Natural killer cell (primary cell): Measurements from ENCODE around the gene FITM2. TPM values are rescaled to one million over a fixed set of nuclear protein-coding genes. Genes with fewer than 3 reads are reported as not detected.
A peak's percentile ranks its signal among the peaks of the same experiment; 100 is the strongest.

Experiments
- ATAC-seq, 3 donors: fragments of 150-1000 bp in 2 of 3; fragments of 200-7000 bp in 1 of 3; cut with Tn5 transposase; 1 replicate in 1 of 3; 2 replicates in 2 of 3; pipeline ENCODE4 v1.10.0; 2021; ENCODE audit warnings: mild to moderate bottlenecking in 2 of 3, moderate library complexity in 2 of 3
- DNase-seq, 2 donors: peaks; one replicate each; pipeline versions ENCODE4 v3.0.0 to v3.0.0-alpha.2; 2013 to 2021; ENCODE audit warnings: mixed read lengths in 1 of 2
- H3K27ac ChIP-seq: one replicate; pipeline ENCODE4 v1.5.1; 2013; ENCODE audit warnings: mild to moderate bottlenecking, low read length
- H3K27me3 ChIP-seq: one replicate; pipeline ENCODE4 v1.6.1; 2013; ENCODE audit warnings: low read length; ENCODE audit not compliant: control insufficient read depth, insufficient read depth
- H3K36me3 ChIP-seq: one replicate; pipeline ENCODE4 v1.6.1; 2013; ENCODE audit warnings: low read length; ENCODE audit not compliant: control insufficient read depth, insufficient read depth
- H3K4me1 ChIP-seq: one replicate; pipeline ENCODE4 v1.6.1; 2013; ENCODE audit warnings: low read length; ENCODE audit not compliant: control insufficient read depth, insufficient read depth
- H3K4me3 ChIP-seq: one replicate; pipeline ENCODE4 v1.5.1; 2013; ENCODE audit warnings: low read length
- H3K9me3 ChIP-seq: one replicate; pipeline ENCODE4 v1.6.1; 2013; ENCODE audit warnings: low read length; ENCODE audit not compliant: control insufficient read depth, insufficient read depth
- H3K27ac Mint-ChIP-seq, 2 donors: one replicate each; pipeline ENCODE4 v1.8.0; 2022; ENCODE audit warnings: mild to moderate bottlenecking in 2 of 2, mixed read lengths in 2 of 2, moderate library complexity in 1 of 2
- H3K27me3 Mint-ChIP-seq, 2 donors: one replicate each; pipeline ENCODE4 v1.8.0; 2022; ENCODE audit warnings: low read depth in 2 of 2, mixed read lengths in 2 of 2
- H3K36me3 Mint-ChIP-seq: one replicate; pipeline ENCODE4 v1.8.0; 2022; ENCODE audit warnings: mixed read lengths
- H3K4me1 Mint-ChIP-seq, 2 donors: one replicate each; pipeline ENCODE4 v1.8.0; 2022; ENCODE audit warnings: mixed read lengths in 2 of 2
- H3K4me3 Mint-ChIP-seq: one replicate; pipeline ENCODE4 v1.8.0; 2022; ENCODE audit warnings: mild to moderate bottlenecking, moderate library complexity, mixed read lengths
- H3K9me3 Mint-ChIP-seq, 2 donors: one replicate each; pipeline ENCODE4 v1.8.0; 2022; ENCODE audit warnings: mixed read lengths in 2 of 2
- WGBS: methylation state at CpG from one replicate; pipeline ENCODE4 v1.1.7; 2013; ENCODE audit warnings: missing lambda C conversion rate; ENCODE audit not compliant: insufficient coverage; 5-methylcytosine and 5-hydroxymethylcytosine counted together
- intact Hi-C: fragments of 100-400 bp; cut with micrococcal nuclease; formaldehyde crosslinking; loops from one replicate; pipeline ENCODE4 v1.14.2; 2022
- total RNA-seq, 4 donors: library from RNA; stranded (reverse); fragments of 120-200 nt in 1 of 4; gene quantifications; one replicate each; pipeline versions ENCODE4 v1.2.3 to v1.2.4, GENCODE V29; 2013 to 2022
- TF ChIP-seq, protein P1 (sequence below): fragments of 200-600 bp; IDR thresholded peaks from one replicate; pipeline ENCODE4 v1.8.0; 2022; ENCODE audit warnings: antibody characterized with exemption

The FITM2 gene
- total RNA-seq, 3 donors from 2014 or later (not counting 1 experiment from before 2014, with no cell fraction given): 3.7 to 6.0 (median 3.9) TPM

DNA sequence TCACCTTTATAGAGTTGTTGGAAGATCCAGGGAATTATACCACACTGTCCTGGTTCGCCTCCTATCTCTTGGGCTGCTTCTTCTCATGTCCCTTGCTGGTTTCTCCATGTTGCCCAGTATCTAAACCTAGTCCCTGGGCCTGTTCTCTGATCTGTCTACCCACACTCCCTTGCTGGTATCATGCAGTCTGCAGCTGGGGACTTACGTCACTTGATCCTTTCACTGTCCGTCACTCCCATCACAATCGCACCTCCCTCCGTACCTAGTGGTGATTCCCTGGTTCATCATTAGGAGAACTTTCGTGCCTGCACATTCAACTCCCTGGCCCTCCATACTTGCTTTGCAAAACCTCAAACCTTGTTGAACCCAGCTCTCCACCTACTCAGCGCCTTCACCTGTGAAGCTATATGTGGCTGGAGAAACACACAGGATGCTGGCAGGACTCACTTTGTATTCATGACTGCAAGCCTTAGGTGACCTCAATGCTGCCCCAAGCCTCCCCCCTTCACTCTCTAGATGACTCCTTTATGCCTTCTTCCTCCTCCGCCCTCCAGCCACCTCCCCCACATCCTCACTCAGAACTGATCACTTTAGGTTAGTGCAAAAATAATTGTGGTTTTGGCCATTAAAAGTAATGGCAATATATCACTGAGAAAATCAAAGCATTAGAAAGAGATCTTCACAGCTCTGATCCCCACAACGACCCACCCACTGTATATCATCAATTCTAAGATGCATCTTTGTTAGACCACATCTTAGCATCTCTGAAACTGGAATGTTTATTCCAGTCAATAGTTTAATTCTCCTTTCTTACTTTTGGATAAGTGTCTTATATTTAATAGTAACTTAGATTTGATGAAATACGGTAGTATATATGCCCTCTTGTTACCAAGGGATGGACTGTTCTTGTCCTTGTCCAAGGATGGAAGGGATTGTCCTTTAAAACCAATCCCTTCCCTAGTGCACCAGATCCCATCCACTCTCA is 37.5 kb downstream of the FITM2 start:
- H3K9me3 ChIP-seq: no peaks in the 10 kb centered on the region
- Mint-ChIP-seq H3K4me3 (no peak overlapping the region), H3K9me3 (no peaks in the 10 kb centered on the region), H3K36me3 (no peaks in the 10 kb centered on the region), H3K4me1 (no peaks in the 10 kb centered on the region), H3K27ac (no peak overlapping the region), H3K27me3 (no peaks in the 10 kb centered on the region)
- no peaks in the 10 kb centered on the region for H3K36me3 ChIP-seq
- TF ChIP-seq, protein P1, sequence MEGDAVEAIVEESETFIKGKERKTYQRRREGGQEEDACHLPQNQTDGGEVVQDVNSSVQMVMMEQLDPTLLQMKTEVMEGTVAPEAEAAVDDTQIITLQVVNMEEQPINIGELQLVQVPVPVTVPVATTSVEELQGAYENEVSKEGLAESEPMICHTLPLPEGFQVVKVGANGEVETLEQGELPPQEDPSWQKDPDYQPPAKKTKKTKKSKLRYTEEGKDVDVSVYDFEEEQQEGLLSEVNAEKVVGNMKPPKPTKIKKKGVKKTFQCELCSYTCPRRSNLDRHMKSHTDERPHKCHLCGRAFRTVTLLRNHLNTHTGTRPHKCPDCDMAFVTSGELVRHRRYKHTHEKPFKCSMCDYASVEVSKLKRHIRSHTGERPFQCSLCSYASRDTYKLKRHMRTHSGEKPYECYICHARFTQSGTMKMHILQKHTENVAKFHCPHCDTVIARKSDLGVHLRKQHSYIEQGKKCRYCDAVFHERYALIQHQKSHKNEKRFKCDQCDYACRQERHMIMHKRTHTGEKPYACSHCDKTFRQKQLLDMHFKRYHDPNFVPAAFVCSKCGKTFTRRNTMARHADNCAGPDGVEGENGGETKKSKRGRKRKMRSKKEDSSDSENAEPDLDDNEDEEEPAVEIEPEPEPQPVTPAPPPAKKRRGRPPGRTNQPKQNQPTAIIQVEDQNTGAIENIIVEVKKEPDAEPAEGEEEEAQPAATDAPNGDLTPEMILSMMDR: no peak
- intact Hi-C loops: no loop called here
- no peaks in the 10 kb centered on the region for H3K4me1 ChIP-seq
- no peak overlapping the region for H3K4me3 ChIP-seq
- ATAC-seq (no peak), DNase-seq (no peak)
- no peaks in the 10 kb centered on the region for H3K27me3 ChIP-seq
- no peak overlapping the region for H3K27ac ChIP-seq
- WGBS: 87% methylated on average over 9 of the region's 10 CpGs

DNA sequence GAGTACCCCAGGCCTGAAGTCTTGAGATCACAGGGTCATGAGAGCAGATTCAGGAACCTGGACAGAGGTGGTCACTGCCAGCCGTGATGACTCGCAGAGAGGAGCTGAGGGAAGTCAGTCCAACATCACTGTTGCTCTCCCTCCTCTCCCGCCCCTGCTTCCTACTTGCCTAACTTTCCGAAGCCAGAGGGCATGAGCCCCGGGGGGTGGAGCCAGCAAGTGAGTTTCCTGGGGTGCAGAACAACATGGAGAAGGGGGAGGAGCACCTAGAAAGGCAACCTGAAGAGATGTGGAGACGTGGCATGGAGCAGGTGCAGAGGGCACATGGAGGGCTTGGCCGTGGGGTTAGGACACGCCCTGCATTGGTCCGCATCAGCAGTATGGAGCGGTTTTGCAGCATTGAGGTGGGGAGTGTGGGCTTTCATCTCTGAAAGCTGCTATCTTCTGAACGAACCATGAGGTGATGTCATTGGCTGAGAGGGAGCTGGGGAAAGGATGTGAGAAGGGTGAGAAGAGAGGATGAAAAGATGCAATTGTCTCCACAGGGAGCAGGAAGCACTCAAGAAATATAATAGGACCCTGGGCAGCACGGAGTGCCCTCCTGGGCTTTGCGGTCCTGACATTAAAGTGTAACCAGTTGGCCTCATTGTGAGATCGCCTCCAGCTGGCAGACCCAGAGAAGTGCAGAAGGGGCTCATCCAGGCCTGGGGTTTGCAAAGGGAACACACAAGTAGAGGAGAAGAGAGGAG is 38.9 kb downstream of the FITM2 start:
- no peaks in the 10 kb centered on the region for H3K36me3 ChIP-seq
- H3K4me1 Mint-ChIP-seq: no peaks in the 10 kb centered on the region
- H3K27me3 Mint-ChIP-seq: no peaks in the 10 kb centered on the region
- no peaks in the 10 kb centered on the region for H3K9me3 ChIP-seq
- no peak overlapping the region for H3K27ac Mint-ChIP-seq
- H3K4me1 ChIP-seq: no peaks in the 10 kb centered on the region
- no peak overlapping the region for H3K27ac ChIP-seq
- H3K4me3 Mint-ChIP-seq: no peak overlapping the region
- ATAC-seq: no peak
- no peaks in the 10 kb centered on the region for H3K27me3 ChIP-seq
- H3K4me3 ChIP-seq: no peak overlapping the region
- H3K36me3 Mint-ChIP-seq: no peaks in the 10 kb centered on the region
- TF ChIP-seq, protein P1: no peak
- intact Hi-C loops: no loop called here
- WGBS: 89% methylated on average over 14 of the region's 14 CpGs
- no peaks in the 10 kb centered on the region for H3K9me3 Mint-ChIP-seq
- peak in 1 of 2 donors; percentile 44 for DNase-seq

DNA sequence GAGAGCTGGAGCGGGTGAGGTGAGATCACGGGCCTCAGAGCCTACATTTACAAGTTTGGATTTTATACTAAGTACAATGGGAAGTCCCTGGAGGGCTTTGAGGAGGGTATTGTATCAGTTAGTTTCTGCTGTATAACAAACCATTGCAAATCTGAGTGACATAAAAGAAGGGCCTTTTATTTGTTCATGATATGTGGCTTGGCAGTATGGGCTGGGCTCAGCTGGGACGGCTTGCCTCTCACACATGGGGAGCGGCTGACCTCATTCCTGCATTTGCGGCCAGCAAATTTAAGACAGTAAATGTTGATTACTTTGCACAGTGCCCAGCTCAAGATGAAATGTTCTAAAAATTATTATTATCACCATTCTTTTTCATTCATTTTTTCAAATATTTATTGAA is 42.2 kb downstream of the FITM2 start:
- H3K36me3 Mint-ChIP-seq: no peaks in the 10 kb centered on the region
- intact Hi-C loops: no loop called here
- no peaks in the 10 kb centered on the region for H3K9me3 Mint-ChIP-seq
- H3K4me3 ChIP-seq: no peak overlapping the region
- ATAC-seq (no peak), DNase-seq (no peak)
- H3K27ac ChIP-seq: no peak overlapping the region
- no peaks in the 10 kb centered on the region for H3K4me1 Mint-ChIP-seq
- no peaks in the 10 kb centered on the region for H3K36me3 ChIP-seq
- TF ChIP-seq, protein P1: no peak
- no peaks in the 10 kb centered on the region for H3K27me3 ChIP-seq
- no peaks in the 10 kb centered on the region for H3K9me3 ChIP-seq
- H3K27me3 Mint-ChIP-seq: no peaks in the 10 kb centered on the region
- 93% methylated on average over 5 of the region's 5 CpGs for whole genome bisulfite sequencing
- no peaks in the 10 kb centered on the region for H3K4me1 ChIP-seq
- H3K27ac Mint-ChIP-seq: no peak overlapping the region
- no peak overlapping the region for H3K4me3 Mint-ChIP-seq
